ENCODE measurements around the gene MRLN. TPM values are rescaled to one million over a fixed set of nuclear protein-coding genes. Genes with fewer than 3 reads are reported as not detected.
"Not testable (repeated sequence)": the region's sequence is repeated elsewhere in the genome, so short reads cannot be mapped to it uniquely, and the experiment has no call there.

MRLN gene
- total RNA-seq, 3 donors from 2014 or later (not counting 1 experiment from before 2014, with no cell fraction given) = not detected

- H3K27me3 ChIP-seq (ENCODE audit: control insufficient read depth, insufficient read depth, low read length) = no peaks in the 10 kb centered on the region
- DNase-seq (no peak), ATAC-seq (no peak)
- Mint-ChIP-seq H3K27me3 (ENCODE audit: low read depth in 2 of 2) (peaks cover 0 to 5% of the 10 kb centered on the region in 2 donors), H3K27ac (no peak overlapping the region), H3K9me3 (no peaks in the 10 kb centered on the region), H3K36me3 (no peaks in the 10 kb centered on the region), H3K4me3 (no peak overlapping the region), H3K4me1 (no peaks in the 10 kb centered on the region)
- no peak overlapping the region for H3K27ac ChIP-seq (ENCODE audit: low read length)
- intact Hi-C loops (cut with micrococcal nuclease) = no loop called here
- 89% methylated on average over 12 of the region's 12 CpGs for WGBS (ENCODE audit: insufficient coverage)
- H3K4me1 ChIP-seq (ENCODE audit: control insufficient read depth, insufficient read depth, low read length) = no peaks in the 10 kb centered on the region
- no peak for TF ChIP-seq CTCF (IDR thresholded peaks at IDR 0.05)
- no peaks in the 10 kb centered on the region for H3K36me3 ChIP-seq (ENCODE audit: control insufficient read depth, insufficient read depth, low read length)
- no peaks in the 10 kb centered on the region for H3K9me3 ChIP-seq (ENCODE audit: control insufficient read depth, insufficient read depth, low read length)
- H3K4me3 ChIP-seq (ENCODE audit: low read length) = no peak overlapping the region
Measured at GRCh38 chr10:59750155-59750945, 2.9 kb downstream of the MRLN start.

GRCh38 chr10:59748834-59749233 is 4.4 kb downstream of the MRLN start:
- Histone ChIP-seq H3K27ac (ENCODE audit: low read length) (no peak overlapping the region), H3K27me3 (ENCODE audit: control insufficient read depth, insufficient read depth, low read length) (no peaks in the 10 kb centered on the region), H3K4me3 (ENCODE audit: low read length) (no peak overlapping the region), H3K9me3 (ENCODE audit: control insufficient read depth, insufficient read depth, low read length) (no peaks in the 10 kb centered on the region), H3K36me3 (ENCODE audit: control insufficient read depth, insufficient read depth, low read length) (no peaks in the 10 kb centered on the region), H3K4me1 (ENCODE audit: control insufficient read depth, insufficient read depth, low read length) (no peaks in the 10 kb centered on the region)
- TF ChIP-seq CTCF (IDR thresholded peaks at IDR 0.05) = no peak
- Mint-ChIP-seq H3K27me3 (ENCODE audit: low read depth in 2 of 2) (peaks cover 0 to 5% of the 10 kb centered on the region in 2 donors), H3K9me3 (no peaks in the 10 kb centered on the region), H3K36me3 (no peaks in the 10 kb centered on the region), H3K4me3 (no peak overlapping the region), H3K27ac (no peak overlapping the region), H3K4me1 (no peaks in the 10 kb centered on the region)
- ATAC-seq = no peak
- intact Hi-C loops (cut with micrococcal nuclease) = no loop called here
- DNase-seq = no peak
- 79% methylated on average over 1 of the region's 1 CpG for WGBS (ENCODE audit: insufficient coverage)

GRCh38 chr10:59745163-59745650 is 8.0 kb downstream of the MRLN start:
- H3K4me1 Mint-ChIP-seq = no peaks in the 10 kb centered on the region
- H3K9me3 Mint-ChIP-seq = no peaks in the 10 kb centered on the region

GRCh38 chr10:59744762-59745161 is 8.5 kb downstream of the MRLN start:
- H3K27ac Mint-ChIP-seq; intact Hi-C loops (cut with micrococcal nuclease); H3K27ac ChIP-seq (ENCODE audit: low read length); H3K27me3 ChIP-seq (ENCODE audit: control insufficient read depth, insufficient read depth, low read length); H3K4me3 Mint-ChIP-seq; H3K9me3 Mint-ChIP-seq; H3K27me3 Mint-ChIP-seq (ENCODE audit: low read depth in 2 of 2); H3K4me1 ChIP-seq (ENCODE audit: control insufficient read depth, insufficient read depth, low read length); DNase-seq; H3K4me3 ChIP-seq (ENCODE audit: low read length); H3K9me3 ChIP-seq (ENCODE audit: control insufficient read depth, insufficient read depth, low read length); H3K36me3 ChIP-seq (ENCODE audit: control insufficient read depth, insufficient read depth, low read length); H3K36me3 Mint-ChIP-seq; H3K4me1 Mint-ChIP-seq; ATAC-seq: not testable (repeated sequence)
- 86% methylated on average over 4 of the region's 6 CpGs for WGBS (ENCODE audit: insufficient coverage)

More at GRCh38 chr10:59745163-59745650, 8.0 kb downstream of the MRLN start:
- WGBS (ENCODE audit: insufficient coverage) = no CpG with 5 or more reads among the region's 2 CpGs
- Mint-ChIP-seq H3K27ac (no peak overlapping the region), H3K27me3 (ENCODE audit: low read depth in 2 of 2) (no peaks in the 10 kb centered on the region), H3K36me3 (no peaks in the 10 kb centered on the region), H3K4me3 (no peak overlapping the region)
- Histone ChIP-seq H3K9me3 (ENCODE audit: control insufficient read depth, insufficient read depth, low read length) (no peaks in the 10 kb centered on the region), H3K4me3 (ENCODE audit: low read length) (no peak overlapping the region), H3K36me3 (ENCODE audit: control insufficient read depth, insufficient read depth, low read length) (no peaks in the 10 kb centered on the region), H3K4me1 (ENCODE audit: control insufficient read depth, insufficient read depth, low read length) (no peaks in the 10 kb centered on the region), H3K27ac (ENCODE audit: low read length) (no peak overlapping the region), H3K27me3 (ENCODE audit: control insufficient read depth, insufficient read depth, low read length) (no peaks in the 10 kb centered on the region)
- intact Hi-C loops (cut with micrococcal nuclease) = no loop called here
- DNase-seq (no peak), ATAC-seq (no peak)
- no peak for TF ChIP-seq CTCF (IDR thresholded peaks at IDR 0.05)

GRCh38 chr10:59744156-59744555 is 9.1 kb downstream of the MRLN start:
- H3K27me3 Mint-ChIP-seq (ENCODE audit: low read depth in 2 of 2); H3K4me1 ChIP-seq (ENCODE audit: control insufficient read depth, insufficient read depth, low read length); H3K9me3 ChIP-seq (ENCODE audit: control insufficient read depth, insufficient read depth, low read length); H3K27ac ChIP-seq (ENCODE audit: low read length); DNase-seq; H3K36me3 Mint-ChIP-seq; H3K27me3 ChIP-seq (ENCODE audit: control insufficient read depth, insufficient read depth, low read length); H3K4me3 Mint-ChIP-seq; H3K27ac Mint-ChIP-seq; ATAC-seq; intact Hi-C loops (cut with micrococcal nuclease); H3K4me3 ChIP-seq (ENCODE audit: low read length); H3K9me3 Mint-ChIP-seq; H3K36me3 ChIP-seq (ENCODE audit: control insufficient read depth, insufficient read depth, low read length); H3K4me1 Mint-ChIP-seq: not testable (repeated sequence)
- 97% methylated on average over 31 of the region's 32 CpGs for WGBS (ENCODE audit: insufficient coverage)
